Omental fat pad (tissue), 4 donors: ENCODE measurements around the gene NDC80. TPM values are rescaled to one million over a fixed set of nuclear protein-coding genes. Genes with fewer than 3 reads are reported as not detected.

Experiments
- ATAC-seq: fragments of 150-250 bp; one replicate; pipeline ENCODE4 v1.9.1; 2016; ENCODE audit warnings: mild to moderate bottlenecking, moderate library complexity; ENCODE audit not compliant: low FRiP score
- DNase-seq: peaks from one replicate; pipeline ENCODE4 v3.0.0-alpha.2; 2019; ENCODE audit warnings: low spot score
- CTCF ChIP-seq, 3 donors: fragments of 450-650 bp; IDR thresholded peaks; one replicate each; pipeline ENCODE4 v1.5.1; 2016 to 2017; ENCODE audit warnings: antibody characterized with exemption in 3 of 3, mild to moderate bottlenecking in 3 of 3, moderate library complexity in 2 of 3
- small RNA-seq: library from RNA; depleted of rRNA; stranded (forward); fragments of <200 nt; gene quantifications from one replicate; pipeline ENCODE3, GENCODE V24; 2016
- total RNA-seq, 4 donors: library from RNA; depleted of rRNA; stranded (reverse); fragments of >200 nt; gene quantifications; one replicate each; pipeline ENCODE4 v1.1.0, GENCODE V29; 2016

NDC80 gene
- total RNA-seq, 4 donors from 2014 or later = 0.19 to 2.3 (median 0.37) TPM; not detected in 1

DNA sequence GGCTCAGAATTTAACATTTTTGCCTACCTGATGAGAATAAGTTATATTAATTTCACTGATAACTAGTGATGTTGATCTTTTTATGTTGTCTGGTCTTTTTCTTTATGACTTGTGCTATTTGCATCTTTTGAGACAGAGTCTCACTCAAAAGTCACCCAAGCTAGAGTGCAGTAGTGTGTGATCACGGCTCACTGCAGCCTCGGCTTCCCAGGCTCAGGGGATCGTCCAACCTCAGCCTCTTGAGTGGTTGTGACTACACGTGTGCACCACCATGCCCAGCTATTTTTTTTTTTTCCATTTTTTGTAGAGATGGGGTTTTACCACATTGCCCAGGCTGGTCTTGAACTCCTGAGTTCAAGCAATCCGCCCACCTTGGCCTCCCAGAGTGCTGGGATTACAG is 91.6 kb downstream of the NDC80 start:
- TF ChIP-seq CTCF (IDR thresholded peaks at IDR 0.05) = no peak
- ATAC-seq (no peak), DNase-seq (no peak)

Small RNA genes within 50 kb of the gene (small RNA-seq; reads per million reads assigned to genes)
- gene RF00019 (not detected), gene RF01233 (not detected), gene RNU6-340P (not detected)

Other genes starting within 250 kb of the NDC80 start
- 10 to 100 TPM in 1 of 4 donors, 1 to 10 TPM in 3; 4.7 to 15.8 (median 5.1) TPM for gene METTL4, start 52 bp upstream of the NDC80 start, total RNA-seq
- 100 to 1,000 TPM in 2 of 4 donors, 10 to 100 TPM in 2; 56.4 to 153 (median 87.3) TPM for gene SMCHD1, start 84.2 kb downstream of the NDC80 start, total RNA-seq